Endothelial cell of umbilical vein (primary cell): ENCODE data around the gene HSPB8. TPM values are rescaled to one million over a fixed set of nuclear protein-coding genes. Genes with fewer than 3 reads are reported as not detected.

ENCODE experiments used
- BruUV-seq: library from RNA; stranded (reverse); fragments of 400-500 nt; replicated peaks from 2 replicates; lab custom pipeline; 2021; lab: Mats Ljungman, UMichigan
- CTCF ChIA-PET: fragments of 300-600, 350-600 bp; sonication (Branson Sonifier 250); formaldehyde crosslinking; loops from one replicate; lab custom pipeline; 2021; ENCODE audit warnings: antibody characterized with exemption, inconsistent platforms; lab: Charles Lee
- POLR2A ChIA-PET: fragments of 300-600, 350-600 bp; sonication (Branson Sonifier 250); formaldehyde crosslinking; loops from one replicate; lab custom pipeline; 2021; ENCODE audit warnings: antibody characterized with exemption, inconsistent platforms; lab: Charles Lee
- DNase-seq: peaks from one replicate; pipeline ENCODE4 v3.0.0-alpha.2; 2011; ENCODE audit warnings: low read depth, low spot score
- FAIRE-seq: peaks from 2 replicates; lab custom pipeline; 2011; peaks lifted over from hg19 to GRCh38; lab: Jason Lieb, UNC
- H2AFZ ChIP-seq: 2 replicates; pipeline ENCODE4 v1.6.0; 2012; ENCODE audit warnings: low read depth, low read length, control low read depth, inconsistent platforms
- H3K27ac ChIP-seq: 2 replicates; pipeline ENCODE4 v1.5.1; 2011; ENCODE audit warnings: low read depth, mild to moderate bottlenecking, control low read depth, low read length, moderate library complexity; ENCODE audit not compliant: insufficient read depth
- H3K27me3 ChIP-seq, 2 experiments: 2 replicates each; pipeline versions ENCODE4 v1.6.0 to v1.6.1; 2011; ENCODE audit warnings: low read length in 2 of 2, mixed read lengths in 1 of 2; ENCODE audit not compliant: control insufficient read depth in 2 of 2, insufficient read depth in 2 of 2
- H3K36me3 ChIP-seq, 2 experiments: 2 replicates in 1 of 2; 3 replicates in 1 of 2; pipeline ENCODE4 v1.5.1; 2011; ENCODE audit warnings: low read length in 2 of 2, mild to moderate bottlenecking in 1 of 2, moderate library complexity in 1 of 2; ENCODE audit not compliant: control insufficient read depth in 2 of 2, insufficient read depth in 2 of 2; ENCODE audit errors: extremely low read depth in 1 of 2
- H3K4me1 ChIP-seq: 3 replicates; pipeline ENCODE4 v1.5.1; 2011; ENCODE audit warnings: mild to moderate bottlenecking, low read length; ENCODE audit not compliant: control insufficient read depth, insufficient read depth; ENCODE audit errors: extremely low read depth
- H3K4me2 ChIP-seq: 2 replicates; pipeline ENCODE4 v1.6.1; 2011; ENCODE audit warnings: low read length, control low read depth, mixed read lengths; ENCODE audit not compliant: insufficient read depth
- H3K4me3 ChIP-seq, 3 experiments: fragments of 200-600 bp in 1 of 3; sonication (generic), shearing (Covaris generic) in 1 of 3; replicated peaks in 1 of 3; 2 replicates each; pipeline ENCODE4 v1.5.1; 2011 to 2016; ENCODE audit warnings: control low read depth in 3 of 3, low read length in 3 of 3, mild to moderate bottlenecking in 2 of 3, inconsistent platforms in 1 of 3, low read depth in 1 of 3, moderate library complexity in 1 of 3; ENCODE audit not compliant: insufficient read depth in 1 of 3
- H3K79me2 ChIP-seq: 2 replicates; pipeline ENCODE4 v1.6.0; 2012; ENCODE audit warnings: low read length, inconsistent platforms; ENCODE audit not compliant: control insufficient read depth, insufficient read depth
- H3K9ac ChIP-seq: replicated peaks from 2 replicates; pipeline ENCODE3; 2011; ENCODE audit warnings: low read length, control low read depth; ENCODE audit not compliant: insufficient read depth; ENCODE audit errors: extremely low read depth
- H3K9me1 ChIP-seq: replicated peaks from 3 replicates; pipeline ENCODE4 v1.6.0; 2011; ENCODE audit warnings: mild to moderate bottlenecking, low read length; ENCODE audit not compliant: control insufficient read depth, insufficient read depth; ENCODE audit errors: extremely low read depth
- H3K9me3 ChIP-seq: replicated peaks from 2 replicates; pipeline ENCODE4 v1.5.1; 2012; ENCODE audit warnings: low read length, inconsistent platforms; ENCODE audit not compliant: control insufficient read depth, insufficient read depth
- H4K20me1 ChIP-seq: replicated peaks from 2 replicates; pipeline ENCODE3; 2011; ENCODE audit warnings: mild to moderate bottlenecking, low read length; ENCODE audit not compliant: control insufficient read depth, insufficient read depth; ENCODE audit errors: extremely low read depth
- CTCF ChIP-seq, 2 donors: IDR thresholded peaks; 1 replicate in 1 of 2; 2 replicates in 1 of 2; pipeline ENCODE4 v1.5.1; 2011; ENCODE audit warnings: low read length in 2 of 2, mild to moderate bottlenecking in 2 of 2, moderate library complexity in 2 of 2, control low read depth in 1 of 2, inconsistent platforms in 1 of 2, low read depth in 1 of 2; ENCODE audit not compliant: insufficient read depth in 1 of 2; ENCODE audit errors: extremely low read depth in 1 of 2
- EZH2 ChIP-seq: IDR thresholded peaks from 2 replicates; pipeline ENCODE4 v1.6.1; 2012; ENCODE audit warnings: borderline replicate concordance, low read depth, mild to moderate bottlenecking, moderate library complexity, low read length, inconsistent platforms; ENCODE audit not compliant: severe bottlenecking
- FOS ChIP-seq: IDR thresholded peaks from 2 replicates; pipeline ENCODE4 v1.6.1; 2011; ENCODE audit warnings: mild to moderate bottlenecking, low read length, moderate library complexity, borderline replicate concordance; ENCODE audit not compliant: insufficient read depth
- GATA2 ChIP-seq: IDR thresholded peaks from 2 replicates; pipeline ENCODE4 v1.7.0; 2011; ENCODE audit warnings: low read depth, mild to moderate bottlenecking, moderate library complexity, mixed read lengths, low read length; ENCODE audit not compliant: insufficient read length, insufficient read depth
- JUN ChIP-seq: IDR thresholded peaks from 2 replicates; pipeline ENCODE4 v1.6.1; 2011; ENCODE audit warnings: borderline replicate concordance, low read depth; ENCODE audit not compliant: insufficient read length, insufficient read depth
- MAX ChIP-seq: IDR thresholded peaks from 2 replicates; pipeline ENCODE4 v1.6.1; 2011; ENCODE audit not compliant: insufficient read depth, insufficient read length
- MYC ChIP-seq: IDR thresholded peaks from one replicate; pipeline ENCODE4 v1.6.1; 2011; ENCODE audit warnings: mild to moderate bottlenecking, low read depth, low read length
- POLR2A ChIP-seq: IDR thresholded peaks from 2 replicates; pipeline ENCODE4 v1.6.1; 2012; ENCODE audit warnings: low read depth, mild to moderate bottlenecking, control low read depth, low read length
- POLR2AphosphoS5 ChIP-seq: IDR thresholded peaks from 2 replicates; pipeline ENCODE4 v1.6.1; 2012; ENCODE audit warnings: low read depth, mild to moderate bottlenecking, control low read depth, low read length, moderate library complexity; ENCODE audit not compliant: insufficient read depth
- dilution Hi-C: fragments of 300-500 bp; cut with MboI; formaldehyde crosslinking; loops from one replicate; pipeline ENCODE4 v1.15.0; 2019; ENCODE audit warnings: low sequenced_read_pairs; ENCODE audit not compliant: extremely low pct_ligation_motif_present
- intact Hi-C: fragments of 100-400 bp; cut with micrococcal nuclease; formaldehyde crosslinking; loops from one replicate; pipeline ENCODE4 v1.10.0; 2022
- polyA plus RNA-seq, 4 experiments: library from polyadenylated mRNA; depleted of rRNA in 3 of 4; stranded (reverse) in 3 of 4; unstranded in 1 of 4; fragments of >200 nt; gene quantifications; 2 replicates each; pipeline versions ENCODE4 v1.2.1 to v1.2.3, GENCODE V29; 2011 to 2012; ENCODE audit warnings: missing spikeins in 1 of 4
- total RNA-seq: library from RNA; stranded (reverse); gene quantifications from 2 replicates; pipeline ENCODE4 v1.2.3, GENCODE V29; 2021

Gene HSPB8
- total and polyA plus RNA-seq, 2 donors (not counting 3 experiments of a cell fraction or from before 2014, with no cell fraction given), result 10.8 to 14.7 TPM

- POLR2A ChIA-PET, result no interaction called here
- DNase-seq, result no peak
- no peak for TF ChIP-seq POLR2A
- TF ChIP-seq CTCF (IDR thresholded peaks at IDR 0.05; ENCODE audit: extremely low read depth in 1 of 2, insufficient read depth in 1 of 2, low read depth in 1 of 2, low read length in 2 of 2), result no peak
- TF ChIP-seq GATA2, result no peak
- no peak for TF ChIP-seq FOS
- TF ChIP-seq EZH2, result no peak
- no peak for TF ChIP-seq JUN
- TF ChIP-seq MAX, result no peak
- no peak for TF ChIP-seq MYC
- TF ChIP-seq POLR2AphosphoS5, result no peak
- no peak for FAIRE-seq
- H3K4me3 ChIP-seq, result no peak overlapping the region
- H2AFZ ChIP-seq, result no peak overlapping the region
- intact Hi-C loops (no loop called here), dilution Hi-C loops (no loop called here)
- H3K27ac ChIP-seq, result no peak overlapping the region
- H3K9me3 ChIP-seq, result no peaks in the 10 kb centered on the region
- no peaks in the 10 kb centered on the region for H3K79me2 ChIP-seq
- BruUV-seq, result no TSS peak
- no peaks in the 10 kb centered on the region for H3K9me1 ChIP-seq
- no peaks in the 10 kb centered on the region for H3K4me1 ChIP-seq
- H3K36me3 ChIP-seq, result no peaks in the 10 kb centered on the region
- no peaks in the 10 kb centered on the region for H4K20me1 ChIP-seq
- H3K4me2 ChIP-seq, result no peak overlapping the region
- no peaks in the 10 kb centered on the region for H3K27me3 ChIP-seq
- no peak overlapping the region for H3K9ac ChIP-seq
- CTCF ChIA-PET, result no interaction called here
These were observed 25.4 kb downstream of the HSPB8 start for GRCh38 chr12:119204131-119204530.
